H1 (cell line): Measurements from ENCODE around the gene A4GALT. TPM values are rescaled to one million over a fixed set of nuclear protein-coding genes. Genes with fewer than 3 reads are reported as not detected.

ENCODE experiments used
- ATF2 ChIP-seq: IDR thresholded peaks from 2 replicates; pipeline ENCODE4 v1.6.1; 2012; ENCODE audit warnings: low read length, inconsistent platforms
- CBX5 ChIP-seq: fragments of 300-800, 300-1000 bp; sonication (generic); IDR thresholded peaks from 2 replicates; pipeline ENCODE4 v1.7.1; 2016; ENCODE audit warnings: antibody characterized with exemption, low read length, low read depth
- CHD7 ChIP-seq: fragments of 300-600 bp; sonication (generic); IDR thresholded peaks from 2 replicates; pipeline ENCODE4 v1.7.1; 2012; ENCODE audit warnings: low read length, moderate library complexity, mild to moderate bottlenecking, inconsistent platforms; ENCODE audit not compliant: insufficient replicate concordance
- KDM5A ChIP-seq: fragments of 200-600 bp; IDR thresholded peaks from 2 replicates; pipeline ENCODE4 v1.7.1; 2012; ENCODE audit warnings: mild to moderate bottlenecking, low read length, inconsistent platforms, mixed read lengths
- POLR2A ChIP-seq, 2 experiments: IDR thresholded peaks; 1 replicate in 1 of 2; 2 replicates in 1 of 2; pipeline ENCODE4 v1.6.1; 2011; ENCODE audit warnings: low read depth in 2 of 2, low read length in 2 of 2, mild to moderate bottlenecking in 2 of 2; ENCODE audit errors: control extremely low read depth in 1 of 2
- RAD21 ChIP-seq, 2 experiments: IDR thresholded peaks in 1 of 2; conservative IDR thresholded peaks in 1 of 2; 2 replicates each; pipeline ENCODE4 v1.6.1; 2011; ENCODE audit warnings: low read depth in 2 of 2, low read length in 2 of 2, improper control_type of control experiment in 1 of 2, inconsistent platforms in 1 of 2, mild to moderate bottlenecking in 1 of 2, moderate library complexity in 1 of 2
- TCF12 ChIP-seq: IDR thresholded peaks from 2 replicates; pipeline ENCODE4 v1.6.1; 2011; ENCODE audit warnings: low read depth, mild to moderate bottlenecking, low read length
- YY1 ChIP-seq: IDR thresholded peaks from 2 replicates; pipeline ENCODE4 v1.6.1; 2011; ENCODE audit warnings: low read depth, mild to moderate bottlenecking, low read length
- polyA plus RNA-seq, 7 experiments: library from polyadenylated mRNA; depleted of rRNA in 3 of 7; stranded (reverse) in 5 of 7; unstranded in 2 of 7; fragments of >200 nt in 5 of 7; fragments of 200-250 nt in 2 of 7; gene quantifications; 1 replicate in 5 of 7; 2 replicates in 1 of 7; 4 replicates in 1 of 7; pipeline versions ENCODE4 v1.2.1 to v1.2.3, GENCODE V29; 2011 to 2013; ENCODE audit warnings: missing spikeins in 2 of 7, mixed read lengths in 2 of 7
- total RNA-seq: library from RNA; stranded (reverse); fragmentation: NEBNext Ultra II Directional; extraction: Animal tissue kit (Norgen Biotek cat#: 25700); gene quantifications from 2 replicates; pipeline ENCODE4 v1.2.1, GENCODE V29; 2021

The A4GALT gene
- total and polyA plus RNA-seq, 2 of the 8 experiments (the other 6 are each of a cell fraction or from before 2014, with no cell fraction given), result 7.2 to 13.8 TPM

- TF ChIP-seq CHD7, result no peak
- TF ChIP-seq KDM5A, result no peak
- TF ChIP-seq YY1, result no peak
- no peak for TF ChIP-seq ATF2
- no peak for TF ChIP-seq RAD21 (IDR thresholded peaks at IDR 0.05 in 1 of 2, conservative IDR thresholded peaks at IDR 0.05 in 1 of 2; ENCODE audit: low read depth in 2 of 2, low read length in 2 of 2)
- TF ChIP-seq TCF12, result no peak
- no peak for TF ChIP-seq POLR2A (IDR thresholded peaks at IDR 0.05; ENCODE audit: control extremely low read depth in 1 of 2, low read depth in 2 of 2, low read length in 2 of 2)
- no peak for TF ChIP-seq CBX5
These were observed 33.7 kb downstream of the A4GALT start (continued) for GRCh38 chr22:42686756-42687491.
